GDM1 (cell line): ENCODE measurements around the gene PCDHA4.
"Not testable (repeated sequence)": the region's sequence is repeated elsewhere in the genome, so short reads cannot be mapped to it uniquely, and the experiment has no call there.

ENCODE experiments used
- DNase-seq: peaks from one replicate; lab custom pipeline; 2025; lab: John Stamatoyannopoulos, UW

The PCDHA4 gene

GRCh38 chr5:140821375-140822280, 14.8 kb downstream of the PCDHA4 start, which contains the start of gene PCDHA5:
PCDHA5 (plus strand) TSS chr5:140821613.
- no peak for DNase-seq

GRCh38 chr5:140822281-140822629, 15.4 kb downstream of the PCDHA4 start:
- DNase-seq = no peak

GRCh38 chr5:140822969-140823368, 16.1 kb downstream of the PCDHA4 start:
- not testable (repeated sequence) for DNase-seq

GRCh38 chr5:140823475-140823874, 16.6 kb downstream of the PCDHA4 start:
- DNase-seq = no peak

- DNase-seq = no peak
Observed at GRCh38 chr5:140827704-140828361, 21.0 kb downstream of the PCDHA4 start, which contains the start of gene PCDHA6. PCDHA6 (plus strand) TSS chr5:140827960; CDS start chr5:140828092, 132 bp downstream.

GRCh38 chr5:140828362-140828737, 21.5 kb downstream of the PCDHA4 start:
- DNase-seq = no peak

GRCh38 chr5:140829511-140830501, 22.9 kb downstream of the PCDHA4 start:
- DNase-seq = not testable (repeated sequence)

- DNase-seq = no peak
Observed at GRCh38 chr5:140833993-140834392, 27.1 kb downstream of the PCDHA4 start, which contains the start of gene PCDHA7. PCDHA7 (plus strand) TSS chr5:140834269; CDS start chr5:140834384, 115 bp downstream.

- DNase-seq = not testable (repeated sequence)
Observed at GRCh38 chr5:140834439-140835008, 27.7 kb downstream of the PCDHA4 start.

- no peak for DNase-seq
Observed at GRCh38 chr5:140835622-140836510, 29.0 kb downstream of the PCDHA4 start.

- DNase-seq = peak; percentile 16
Observed at GRCh38 chr5:140840978-140841962, 34.4 kb downstream of the PCDHA4 start, which contains the start of gene PCDHA8. PCDHA8 (plus strand) TSS chr5:140841187; CDS start chr5:140841322, 135 bp downstream.

- no peak for DNase-seq
Observed at GRCh38 chr5:140842798-140843733, 36.2 kb downstream of the PCDHA4 start.

- not testable (repeated sequence) for DNase-seq
Observed at GRCh38 chr5:140848139-140849102, 41.6 kb downstream of the PCDHA4 start, which contains the start of gene PCDHA9. PCDHA9 (plus strand) TSS chr5:140848382; CDS start chr5:140848496, 114 bp downstream.

GRCh38 chr5:140849831-140850634, 43.2 kb downstream of the PCDHA4 start:
- not testable (repeated sequence) for DNase-seq
